H9 (cell line): ENCODE measurements around the gene HDHD2. TPM values are rescaled to one million over a fixed set of nuclear protein-coding genes. Genes with fewer than 3 reads are reported as not detected.

ENCODE experiments used
- DNase-seq: peaks from one replicate; pipeline ENCODE4 v3.0.0-alpha.2; 2017
- H2AFZ ChIP-seq: one replicate; pipeline ENCODE4 v1.6.1; 2013; ENCODE audit warnings: mild to moderate bottlenecking, low read length, control low read depth, moderate library complexity
- H2AK5ac ChIP-seq: 2 replicates; pipeline ENCODE4 v1.6.1; 2013; ENCODE audit warnings: low read length, control low read depth, mixed read lengths; ENCODE audit not compliant: insufficient read length
- H2BK120ac ChIP-seq: one replicate; pipeline ENCODE4 v1.6.1; 2013; ENCODE audit warnings: low read depth, mild to moderate bottlenecking, low read length, control low read depth, inconsistent platforms; ENCODE audit not compliant: poor library complexity, severe bottlenecking
- H2BK12ac ChIP-seq: 2 replicates; pipeline ENCODE4 v1.6.1; 2013; ENCODE audit warnings: low read length, control low read depth, mixed read lengths, low read depth; ENCODE audit not compliant: insufficient read length
- H2BK15ac ChIP-seq: 2 replicates; pipeline ENCODE4 v1.6.1; 2013; ENCODE audit warnings: low read depth, low read length, control low read depth
- H2BK20ac ChIP-seq: one replicate; pipeline ENCODE4 v1.6.1; 2013; ENCODE audit warnings: low read depth, mild to moderate bottlenecking, low read length, control low read depth, inconsistent platforms; ENCODE audit not compliant: poor library complexity, severe bottlenecking
- H2BK5ac ChIP-seq: 2 replicates; pipeline ENCODE4 v1.6.1; 2013; ENCODE audit warnings: low read length, control low read depth, mixed read lengths; ENCODE audit not compliant: insufficient read length
- H3K14ac ChIP-seq: 2 replicates; pipeline ENCODE4 v1.6.1; 2013; ENCODE audit warnings: low read length, control low read depth; ENCODE audit not compliant: insufficient read depth
- H3K18ac ChIP-seq: 2 replicates; pipeline ENCODE4 v1.6.1; 2013; ENCODE audit warnings: low read depth, mild to moderate bottlenecking, mixed read lengths, low read length, control low read depth; ENCODE audit not compliant: insufficient read length
- H3K23ac ChIP-seq: 2 replicates; pipeline ENCODE4 v1.6.1; 2013; ENCODE audit warnings: low read length, control low read depth, mixed read lengths, low read depth; ENCODE audit not compliant: insufficient read length
- H3K23me2 ChIP-seq: 2 replicates; pipeline ENCODE4 v1.6.1; 2013; ENCODE audit warnings: low read depth, mild to moderate bottlenecking, mixed read lengths, low read length, control low read depth; ENCODE audit not compliant: insufficient read length, poor library complexity, severe bottlenecking
- H3K27ac ChIP-seq: 2 replicates; pipeline ENCODE4 v1.5.1; 2013; ENCODE audit warnings: low read length, control low read depth, mixed read lengths, low read depth; ENCODE audit not compliant: insufficient read length
- H3K27me3 ChIP-seq: 2 replicates; pipeline ENCODE4 v1.6.1; 2013; ENCODE audit warnings: low read length, control low read depth, inconsistent platforms; ENCODE audit not compliant: insufficient read depth
- H3K4ac ChIP-seq: 2 replicates; pipeline ENCODE4 v1.6.1; 2013; ENCODE audit warnings: low read depth, mild to moderate bottlenecking, control low read depth, inconsistent platforms, low read length, moderate library complexity
- H3K4me1 ChIP-seq: 2 replicates; pipeline ENCODE4 v1.6.1; 2013; ENCODE audit warnings: low read length, control low read depth, inconsistent platforms; ENCODE audit not compliant: insufficient read depth
- H3K4me2 ChIP-seq: 2 replicates; pipeline ENCODE4 v1.6.1; 2013; ENCODE audit warnings: low read length, control low read depth, mixed read lengths; ENCODE audit not compliant: insufficient read length, insufficient read depth
- H3K56ac ChIP-seq: 2 replicates; pipeline ENCODE4 v1.6.1; 2013; ENCODE audit warnings: low read depth, mild to moderate bottlenecking, mixed read lengths, low read length, control low read depth; ENCODE audit not compliant: insufficient read length
- H3K79me1 ChIP-seq: 2 replicates; pipeline ENCODE4 v1.6.1; 2013; ENCODE audit warnings: low read depth, mild to moderate bottlenecking, moderate library complexity, low read length, control low read depth, inconsistent platforms; ENCODE audit not compliant: insufficient read depth, poor library complexity, severe bottlenecking
- H3K79me2 ChIP-seq: 2 replicates; pipeline ENCODE4 v1.6.1; 2013; ENCODE audit warnings: low read length, control low read depth, inconsistent platforms; ENCODE audit not compliant: insufficient read depth
- H3K9ac ChIP-seq: 2 replicates; pipeline ENCODE4 v1.6.1; 2013; ENCODE audit warnings: low read length, control low read depth, mixed read lengths; ENCODE audit not compliant: insufficient read length; ENCODE audit errors: extremely low read depth
- H3K9me3 ChIP-seq: one replicate; pipeline ENCODE4 v1.6.1; 2013; ENCODE audit warnings: low read depth, low read length, inconsistent platforms; ENCODE audit not compliant: control insufficient read depth
- H3T11ph ChIP-seq: one replicate; pipeline ENCODE4 v1.6.1; 2013; ENCODE audit warnings: mild to moderate bottlenecking, low read length, control low read depth, inconsistent platforms
- H4K20me1 ChIP-seq: one replicate; pipeline ENCODE4 v1.6.1; 2013; ENCODE audit not compliant: control insufficient read depth, insufficient read length, insufficient read depth
- H4K5ac ChIP-seq: 2 replicates; pipeline ENCODE4 v1.6.1; 2013; ENCODE audit warnings: low read depth, mild to moderate bottlenecking, mixed read lengths, low read length, control low read depth; ENCODE audit not compliant: insufficient read length
- H4K8ac ChIP-seq: replicated peaks from 2 replicates; pipeline ENCODE4 v1.6.1; 2013; ENCODE audit warnings: low read length, control low read depth, mixed read lengths, low read depth; ENCODE audit not compliant: insufficient read length
- H4K91ac ChIP-seq: 2 replicates; pipeline ENCODE4 v1.6.1; 2013; ENCODE audit warnings: low read depth, mild to moderate bottlenecking, moderate library complexity, mixed read lengths, low read length, control low read depth; ENCODE audit not compliant: insufficient read length
- H3K27ac Mint-ChIP-seq, 3 experiments: 2 replicates in 2 of 3; 3 replicates in 1 of 3; pipeline ENCODE4 v1.8.0; 2020 to 2021; ENCODE audit warnings: mixed read lengths in 3 of 3, mild to moderate bottlenecking in 1 of 3, moderate library complexity in 1 of 3
- H3K27me3 Mint-ChIP-seq: 2 replicates; pipeline ENCODE4 v1.8.0; 2021; ENCODE audit warnings: low read depth, mild to moderate bottlenecking, moderate library complexity, mixed read lengths
- H3K36me3 Mint-ChIP-seq, 3 experiments: 2 replicates in 2 of 3; 3 replicates in 1 of 3; pipeline ENCODE4 v1.8.0; 2020 to 2021; ENCODE audit warnings: low read depth in 3 of 3, mixed read lengths in 3 of 3; ENCODE audit not compliant: insufficient read depth in 1 of 3
- H3K4me1 Mint-ChIP-seq, 2 experiments: 2 replicates each; pipeline ENCODE4 v1.8.0; 2020; ENCODE audit warnings: mixed read lengths in 2 of 2
- H3K4me3 Mint-ChIP-seq, 2 experiments: 2 replicates in 1 of 2; 3 replicates in 1 of 2; pipeline ENCODE4 v1.8.0; 2020 to 2021; ENCODE audit warnings: mild to moderate bottlenecking in 2 of 2, mixed read lengths in 2 of 2, moderate library complexity in 1 of 2
- H3K9me3 Mint-ChIP-seq, 2 experiments: 2 replicates in 1 of 2; 3 replicates in 1 of 2; pipeline ENCODE4 v1.8.0; 2020; ENCODE audit warnings: mild to moderate bottlenecking in 2 of 2, mixed read lengths in 2 of 2, moderate library complexity in 1 of 2
- total RNA-seq: library from RNA; stranded (reverse); gene quantifications from 2 replicates; pipeline ENCODE4 v1.2.1, GENCODE V29; 2021
- TF ChIP-seq, protein P1 (sequence below): fragments of 200-600 bp; sonication (generic); conservative IDR thresholded peaks from 3 replicates; pipeline ENCODE4 v1.8.0; 2021; ENCODE audit warnings: antibody characterized with exemption, mild to moderate bottlenecking

Gene HDHD2
- total RNA-seq, 1 experiment from 2014 or later = 51.0 TPM

DNA sequence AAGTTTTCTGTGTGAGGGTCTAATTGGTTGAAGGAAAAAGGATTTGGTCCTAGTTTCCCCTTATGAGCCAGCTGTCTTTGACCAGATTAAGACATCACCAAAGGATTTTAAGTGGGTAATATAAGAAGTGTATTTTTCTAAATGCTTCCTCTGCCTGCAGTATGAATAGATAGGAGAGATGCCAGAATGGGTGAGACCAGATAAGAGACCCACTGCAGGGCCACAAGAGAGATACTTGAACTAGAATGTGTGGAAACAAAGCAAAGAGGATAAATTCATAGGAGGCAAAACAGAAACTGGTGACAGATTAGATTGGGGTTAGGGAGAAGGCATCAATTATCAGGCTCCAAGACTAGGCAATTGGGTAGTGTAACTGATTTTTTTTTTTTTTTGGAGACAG lies 1.1 kb upstream of the HDHD2 start:
- Histone ChIP-seq H3K4me1 (peaks cover 2% of the 10 kb centered on the region; the same call in 1 of the 2 replicates), H3K27me3 (no peaks in the 10 kb centered on the region), H2BK12ac (no peak overlapping the region), H4K8ac (peak overlapping the region; percentile 5), H3K79me2 (peaks cover 8% of the 10 kb centered on the region; the same call in 1 of the 2 replicates), H3K9me3 (no peaks in the 10 kb centered on the region), H3K9ac (no peak overlapping the region), H2BK120ac (no peak overlapping the region), H3K14ac (no peak overlapping the region), H2BK5ac (no peak overlapping the region), H3K18ac (no peak overlapping the region), H4K5ac (no peak overlapping the region), H3K23ac (no peak overlapping the region), H3K4ac (no peak overlapping the region), H2AK5ac (no peak overlapping the region), H3K4me2 (peak overlapping the region; percentile 96), H4K91ac (no peak overlapping the region), H3K79me1 (peaks cover 3% of the 10 kb centered on the region), H4K20me1 (peaks cover 2% of the 10 kb centered on the region), H2BK20ac (no peak overlapping the region), H3K56ac (no peak overlapping the region), H3K23me2 (peaks cover 15% of the 10 kb centered on the region), H3K27ac (no peak overlapping the region), H2AFZ (no peak overlapping the region), H3T11ph (no peak overlapping the region), H2BK15ac (no peak overlapping the region)
- TF ChIP-seq, protein P1, sequence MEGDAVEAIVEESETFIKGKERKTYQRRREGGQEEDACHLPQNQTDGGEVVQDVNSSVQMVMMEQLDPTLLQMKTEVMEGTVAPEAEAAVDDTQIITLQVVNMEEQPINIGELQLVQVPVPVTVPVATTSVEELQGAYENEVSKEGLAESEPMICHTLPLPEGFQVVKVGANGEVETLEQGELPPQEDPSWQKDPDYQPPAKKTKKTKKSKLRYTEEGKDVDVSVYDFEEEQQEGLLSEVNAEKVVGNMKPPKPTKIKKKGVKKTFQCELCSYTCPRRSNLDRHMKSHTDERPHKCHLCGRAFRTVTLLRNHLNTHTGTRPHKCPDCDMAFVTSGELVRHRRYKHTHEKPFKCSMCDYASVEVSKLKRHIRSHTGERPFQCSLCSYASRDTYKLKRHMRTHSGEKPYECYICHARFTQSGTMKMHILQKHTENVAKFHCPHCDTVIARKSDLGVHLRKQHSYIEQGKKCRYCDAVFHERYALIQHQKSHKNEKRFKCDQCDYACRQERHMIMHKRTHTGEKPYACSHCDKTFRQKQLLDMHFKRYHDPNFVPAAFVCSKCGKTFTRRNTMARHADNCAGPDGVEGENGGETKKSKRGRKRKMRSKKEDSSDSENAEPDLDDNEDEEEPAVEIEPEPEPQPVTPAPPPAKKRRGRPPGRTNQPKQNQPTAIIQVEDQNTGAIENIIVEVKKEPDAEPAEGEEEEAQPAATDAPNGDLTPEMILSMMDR = no peak
- peaks cover 0 to 25% (median 7%) of the 10 kb centered on the region in 3 experiments; a peak in 4 of 7 replicates for H3K36me3 Mint-ChIP-seq
- DNase-seq = no peak
- H3K4me1 Mint-ChIP-seq = peaks cover 20 to 22% of the 10 kb centered on the region in 2 experiments
- peaks cover 1% of the 10 kb centered on the region for H3K27me3 Mint-ChIP-seq
- H3K9me3 Mint-ChIP-seq = no peaks in the 10 kb centered on the region
- H3K4me3 Mint-ChIP-seq = peak overlapping the region; percentile 85 to 95
- H3K27ac Mint-ChIP-seq = no peak overlapping the region
